Measurements from ENCODE around the gene UBE2G1. TPM values are rescaled to one million over a fixed set of nuclear protein-coding genes. Genes with fewer than 3 reads are reported as not detected.
A peak's percentile ranks its signal among the peaks of the same experiment; 100 is the strongest.

The UBE2G1 gene
- total and polyA plus RNA-seq, 7 donors: 54.6 to 239 (median 152) TPM

- peaks cover 84% of the 10 kb centered on the region for H3K4me1 ChIP-seq
- 39 to 48% (median 45%) methylated on average over 5 of the region's 5 CpGs for WGBS, 3 donors
- H3K27me3 ChIP-seq (ENCODE audit: insufficient read depth in 3 of 3, low read length in 2 of 3): no peaks in the 10 kb centered on the region
- peak overlapping the region; percentile 54 for H3K4me3 ChIP-seq
- ATAC-seq (no peak), DNase-seq (no peak)
- no peaks in the 10 kb centered on the region for H3K36me3 ChIP-seq (ENCODE audit: insufficient read depth in 1 of 2, low read depth in 1 of 2)
- no peaks in the 10 kb centered on the region for H3K9me3 ChIP-seq
- peak overlapping the region; percentile 89 for H3K27ac ChIP-seq
- TF ChIP-seq CTCF (IDR thresholded peaks at IDR 0.05): no peak
- intact Hi-C loops (cut with DNase I): no loop called here
These were observed 23.9 kb downstream of the UBE2G1 start for GRCh38 chr17:4342535-4342934.

- H3K4me3 ChIP-seq: peak overlapping the region; percentile 54
- intact Hi-C loops (cut with DNase I): no loop called here
- peak overlapping the region; percentile 89 for H3K27ac ChIP-seq
- no peaks in the 10 kb centered on the region for H3K9me3 ChIP-seq
- WGBS, 3 donors: 32 to 55% (median 41%) methylated on average over 4 of the region's 4 CpGs
- peak; percentile 34 to 40 (median 36) for ATAC-seq
- DNase-seq: no peak
- H3K4me1 ChIP-seq: peaks cover 74% of the 10 kb centered on the region
- no peak for TF ChIP-seq CTCF (IDR thresholded peaks at IDR 0.05)
- no peaks in the 10 kb centered on the region for H3K27me3 ChIP-seq (ENCODE audit: insufficient read depth in 3 of 3, low read length in 2 of 3)
- no peaks in the 10 kb centered on the region for H3K36me3 ChIP-seq (ENCODE audit: insufficient read depth in 1 of 2, low read depth in 1 of 2)
These were observed 24.9 kb downstream of the UBE2G1 start for GRCh38 chr17:4341616-4341977.

GRCh38 chr17:4340914-4341615 lies 25.4 kb downstream of the UBE2G1 start:
- peak; percentile 84 to 88 (median 87) for ATAC-seq
- no peak for TF ChIP-seq CTCF (IDR thresholded peaks at IDR 0.05)
- Histone ChIP-seq H3K4me1 (peaks cover 69% of the 10 kb centered on the region), H3K27ac (peak overlapping the region; percentile 89), H3K9me3 (no peaks in the 10 kb centered on the region), H3K4me3 (peak overlapping the region; percentile 54), H3K36me3 (ENCODE audit: insufficient read depth in 1 of 2, low read depth in 1 of 2) (no peaks in the 10 kb centered on the region), H3K27me3 (ENCODE audit: insufficient read depth in 3 of 3, low read length in 2 of 3) (no peaks in the 10 kb centered on the region)
- intact Hi-C loops (cut with DNase I): no loop called here
- DNase-seq: no peak
- WGBS, 3 donors: 15 to 32% (median 32%) methylated on average over 5 of the region's 5 CpGs

- H3K4me1 ChIP-seq: peaks cover 70% of the 10 kb centered on the region
- no peaks in the 10 kb centered on the region for H3K9me3 ChIP-seq
- intact Hi-C loops (cut with DNase I): no loop called here
- no peaks in the 10 kb centered on the region for H3K27me3 ChIP-seq (ENCODE audit: insufficient read depth in 3 of 3, low read length in 2 of 3)
- ATAC-seq: no peak
- peak overlapping the region; percentile 87 for H3K27ac ChIP-seq
- WGBS, 3 donors: 35 to 46% (median 36%) methylated on average over 5 of the region's 5 CpGs
- DNase-seq: no peak
- no peak overlapping the region for H3K4me3 ChIP-seq
- H3K36me3 ChIP-seq (ENCODE audit: insufficient read depth in 1 of 2, low read depth in 1 of 2): peaks cover 0 to 6% of the 10 kb centered on the region in 2 donors
- no peak for TF ChIP-seq CTCF (IDR thresholded peaks at IDR 0.05)
These were observed 31.5 kb downstream of the UBE2G1 start for GRCh38 chr17:4334776-4335584.

Measured in psoas muscle (tissue), 8 donors.